ENCODE data around the gene EEF1G.

The EEF1G gene

DNA sequence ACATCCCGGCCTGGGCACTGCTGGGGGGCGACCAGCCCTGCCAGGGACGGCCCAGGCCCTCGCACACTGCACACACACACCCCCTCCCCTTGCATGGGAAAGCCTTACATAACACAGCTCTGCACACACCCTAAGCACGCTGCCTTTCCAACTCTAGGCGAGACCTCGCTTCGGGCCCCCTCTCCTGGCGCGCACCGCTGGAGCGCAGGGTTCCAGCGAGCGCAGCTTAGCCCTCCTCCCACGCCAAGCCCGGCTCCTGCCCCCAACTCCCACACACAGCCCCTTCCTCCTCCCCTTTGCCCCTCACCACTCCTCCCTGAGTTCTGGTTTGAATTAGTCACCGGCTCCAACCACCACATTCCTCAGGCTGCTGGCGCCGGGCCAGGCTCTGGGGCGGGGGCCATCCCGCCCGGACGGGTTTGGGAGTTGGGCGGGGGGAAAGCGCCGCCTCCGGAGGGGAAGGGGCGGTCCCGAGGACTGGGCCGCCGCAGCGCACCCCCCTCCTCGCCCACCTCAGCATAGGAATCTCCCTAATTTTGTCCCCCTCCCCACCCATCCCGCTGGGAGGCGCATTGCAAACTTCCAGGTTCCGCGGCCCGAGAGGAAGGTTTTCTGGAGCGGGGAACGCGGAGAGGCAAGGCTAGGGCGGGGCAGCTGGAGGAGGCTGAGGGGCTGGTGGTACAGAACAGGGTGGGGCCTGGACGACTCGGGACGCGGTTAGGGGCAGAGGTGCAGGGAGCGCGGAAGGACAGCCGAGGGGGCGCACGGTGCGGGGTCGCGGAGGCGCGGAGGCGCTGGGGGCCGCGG, 28.1 kb downstream of the EEF1G start (continued):
- TF ChIP-seq, protein P1, sequence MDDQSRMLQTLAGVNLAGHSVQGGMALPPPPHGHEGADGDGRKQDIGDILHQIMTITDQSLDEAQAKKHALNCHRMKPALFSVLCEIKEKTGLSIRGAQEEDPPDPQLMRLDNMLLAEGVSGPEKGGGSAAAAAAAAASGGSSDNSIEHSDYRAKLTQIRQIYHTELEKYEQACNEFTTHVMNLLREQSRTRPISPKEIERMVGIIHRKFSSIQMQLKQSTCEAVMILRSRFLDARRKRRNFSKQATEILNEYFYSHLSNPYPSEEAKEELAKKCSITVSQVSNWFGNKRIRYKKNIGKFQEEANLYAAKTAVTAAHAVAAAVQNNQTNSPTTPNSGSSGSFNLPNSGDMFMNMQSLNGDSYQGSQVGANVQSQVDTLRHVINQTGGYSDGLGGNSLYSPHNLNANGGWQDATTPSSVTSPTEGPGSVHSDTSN (CRISPR knock-in tag; IDR thresholded peaks at IDR 0.05) = no peak; the same call in 1 of the 2 replicates
- TF ChIP-seq ZNF366 (tag by site-specific recombination; conservative IDR thresholded peaks at IDR 0.05) (0 out of 2 replicates have a peak, but pooled peaks have one; percentile 26), ZNF211 (tag by site-specific recombination; IDR thresholded peaks at IDR 0.05; ENCODE audit: low read depth) (no peak), ZNF830 (tag by site-specific recombination; IDR thresholded peaks at IDR 0.05; ENCODE audit: low read depth) (no peak), ZNF670 (tag by site-specific recombination; IDR thresholded peaks at IDR 0.05; ENCODE audit: low read depth) (no peak), ZNF837 (tag by site-specific recombination; IDR thresholded peaks at IDR 0.05) (no peak), ZNF10 (tag by site-specific recombination; IDR thresholded peaks at IDR 0.05) (no peak), ZNF214 (tag by site-specific recombination; IDR thresholded peaks at IDR 0.05; ENCODE audit: borderline replicate concordance) (no peak), ZNF654 (tag by site-specific recombination; IDR thresholded peaks at IDR 0.05; ENCODE audit: low read depth) (no peak), ZNF521 (tag by site-specific recombination; IDR thresholded peaks at IDR 0.05) (no peak), ZNF658 (tag by site-specific recombination; IDR thresholded peaks at IDR 0.05) (no peak), KLF8 (tag by site-specific recombination; IDR thresholded peaks at IDR 0.05) (peak; percentile 94), ZNF16 (tag by site-specific recombination; IDR thresholded peaks at IDR 0.05; ENCODE audit: low read depth) (no peak), ZNF555 (tag by site-specific recombination; conservative IDR thresholded peaks at IDR 0.05) (no peak), ZNF792 (tag by site-specific recombination; IDR thresholded peaks at IDR 0.05) (no peak), ZNF423 (tag by site-specific recombination; IDR thresholded peaks at IDR 0.05) (0 out of 2 replicates have a peak, but pooled peaks have one; percentile 12), ZNF785 (tag by site-specific recombination; IDR thresholded peaks at IDR 0.05) (no peak), ZNF624 (tag by site-specific recombination; IDR thresholded peaks at IDR 0.05) (no peak; the same call in 1 of the 2 replicates), ZNF514 (tag by site-specific recombination; IDR thresholded peaks at IDR 0.05) (no peak), MYNN (tag by site-specific recombination; IDR thresholded peaks at IDR 0.05; ENCODE audit: borderline replicate concordance) (no peak), ZNF621 (tag by site-specific recombination; IDR thresholded peaks at IDR 0.05) (no peak), ZNF24 (tag by site-specific recombination; IDR thresholded peaks at IDR 0.05) (peak; percentile 59; the same call in 1 of the 2 replicates), ZNF561 (tag by site-specific recombination; IDR thresholded peaks at IDR 0.05; ENCODE audit: borderline replicate concordance) (0 out of 2 replicates have a peak, but pooled peaks have one; percentile 28), ZNF174 (tag by site-specific recombination; IDR thresholded peaks at IDR 0.05) (no peak), KLF9 (tag by site-specific recombination; IDR thresholded peaks at IDR 0.05; ENCODE audit: low read depth) (peak; percentile 73), ZBTB1 (tag by site-specific recombination; IDR thresholded peaks at IDR 0.05) (no peak), ZSCAN30 (tag by site-specific recombination; IDR thresholded peaks at IDR 0.05) (no peak), ZNF664 (tag by site-specific recombination; IDR thresholded peaks at IDR 0.05) (no peak)
- TF ChIP-seq, protein P2, sequence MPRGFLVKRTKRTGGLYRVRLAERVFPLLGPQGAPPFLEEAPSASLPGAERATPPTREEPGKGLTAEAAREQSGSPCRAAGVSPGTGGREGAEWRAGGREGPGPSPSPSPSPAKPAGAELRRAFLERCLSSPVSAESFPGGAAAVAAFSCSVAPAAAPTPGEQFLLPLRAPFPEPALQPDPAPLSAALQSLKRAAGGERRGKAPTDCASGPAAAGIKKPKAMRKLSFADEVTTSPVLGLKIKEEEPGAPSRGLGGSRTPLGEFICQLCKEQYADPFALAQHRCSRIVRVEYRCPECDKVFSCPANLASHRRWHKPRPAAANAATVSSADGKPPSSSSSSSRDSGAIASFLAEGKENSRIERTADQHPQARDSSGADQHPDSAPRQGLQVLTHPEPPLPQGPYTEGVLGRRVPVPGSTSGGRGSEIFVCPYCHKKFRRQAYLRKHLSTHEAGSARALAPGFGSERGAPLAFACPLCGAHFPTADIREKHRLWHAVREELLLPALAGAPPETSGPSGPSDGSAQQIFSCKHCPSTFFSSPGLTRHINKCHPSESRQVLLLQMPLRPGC (tag by site-specific recombination; IDR thresholded peaks at IDR 0.05) = peak; percentile 80; the same call in 1 of the 2 replicates
- TF ChIP-seq, protein P3, sequence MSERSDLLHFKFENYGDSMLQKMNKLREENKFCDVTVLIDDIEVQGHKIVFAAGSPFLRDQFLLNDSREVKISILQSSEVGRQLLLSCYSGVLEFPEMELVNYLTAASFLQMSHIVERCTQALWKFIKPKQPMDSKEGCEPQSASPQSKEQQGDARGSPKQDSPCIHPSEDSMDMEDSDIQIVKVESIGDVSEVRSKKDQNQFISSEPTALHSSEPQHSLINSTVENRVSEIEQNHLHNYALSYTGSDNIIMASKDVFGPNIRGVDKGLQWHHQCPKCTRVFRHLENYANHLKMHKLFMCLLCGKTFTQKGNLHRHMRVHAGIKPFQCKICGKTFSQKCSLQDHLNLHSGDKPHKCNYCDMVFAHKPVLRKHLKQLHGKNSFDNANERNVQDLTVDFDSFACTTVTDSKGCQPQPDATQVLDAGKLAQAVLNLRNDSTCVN (tag by site-specific recombination; optimal IDR thresholded peaks at IDR 0.05) = peak; percentile 90
- TF ChIP-seq, protein P4, sequence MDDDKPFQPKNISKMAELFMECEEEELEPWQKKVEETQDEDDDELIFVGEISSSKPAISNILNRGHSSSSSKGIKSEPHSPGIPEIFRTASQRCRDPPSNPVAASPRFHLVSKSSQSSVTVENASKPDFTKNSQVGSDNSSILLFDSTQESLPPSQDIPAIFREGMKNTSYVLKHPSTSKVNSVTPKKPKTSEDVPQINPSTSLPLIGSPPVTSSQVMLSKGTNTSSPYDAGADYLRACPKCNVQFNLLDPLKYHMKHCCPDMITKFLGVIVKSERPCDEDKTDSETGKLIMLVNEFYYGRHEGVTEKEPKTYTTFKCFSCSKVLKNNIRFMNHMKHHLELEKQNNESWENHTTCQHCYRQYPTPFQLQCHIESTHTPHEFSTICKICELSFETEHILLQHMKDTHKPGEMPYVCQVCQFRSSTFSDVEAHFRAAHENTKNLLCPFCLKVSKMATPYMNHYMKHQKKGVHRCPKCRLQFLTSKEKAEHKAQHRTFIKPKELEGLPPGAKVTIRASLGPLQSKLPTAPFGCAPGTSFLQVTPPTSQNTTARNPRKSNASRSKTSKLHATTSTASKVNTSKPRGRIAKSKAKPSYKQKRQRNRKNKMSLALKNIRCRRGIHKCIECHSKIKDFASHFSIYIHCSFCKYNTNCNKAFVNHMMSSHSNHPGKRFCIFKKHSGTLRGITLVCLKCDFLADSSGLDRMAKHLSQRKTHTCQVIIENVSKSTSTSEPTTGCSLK (tag by site-specific recombination; IDR thresholded peaks at IDR 0.05) = no peak
- TF ChIP-seq, protein P5, sequence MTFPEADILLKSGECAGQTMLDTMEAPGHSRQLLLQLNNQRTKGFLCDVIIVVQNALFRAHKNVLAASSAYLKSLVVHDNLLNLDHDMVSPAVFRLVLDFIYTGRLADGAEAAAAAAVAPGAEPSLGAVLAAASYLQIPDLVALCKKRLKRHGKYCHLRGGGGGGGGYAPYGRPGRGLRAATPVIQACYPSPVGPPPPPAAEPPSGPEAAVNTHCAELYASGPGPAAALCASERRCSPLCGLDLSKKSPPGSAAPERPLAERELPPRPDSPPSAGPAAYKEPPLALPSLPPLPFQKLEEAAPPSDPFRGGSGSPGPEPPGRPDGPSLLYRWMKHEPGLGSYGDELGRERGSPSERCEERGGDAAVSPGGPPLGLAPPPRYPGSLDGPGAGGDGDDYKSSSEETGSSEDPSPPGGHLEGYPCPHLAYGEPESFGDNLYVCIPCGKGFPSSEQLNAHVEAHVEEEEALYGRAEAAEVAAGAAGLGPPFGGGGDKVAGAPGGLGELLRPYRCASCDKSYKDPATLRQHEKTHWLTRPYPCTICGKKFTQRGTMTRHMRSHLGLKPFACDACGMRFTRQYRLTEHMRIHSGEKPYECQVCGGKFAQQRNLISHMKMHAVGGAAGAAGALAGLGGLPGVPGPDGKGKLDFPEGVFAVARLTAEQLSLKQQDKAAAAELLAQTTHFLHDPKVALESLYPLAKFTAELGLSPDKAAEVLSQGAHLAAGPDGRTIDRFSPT (tag by site-specific recombination; IDR thresholded peaks at IDR 0.05) = peak; percentile 80
